Activated CD4-positive, CD25-positive, alpha-beta regulatory T cell (primary cell): ENCODE results near the gene POLE.

Source experiments
- DNase-seq, 4 experiments: peaks; one replicate each; lab custom pipeline; 2025; lab: John Stamatoyannopoulos, UW

POLE gene

DNA sequence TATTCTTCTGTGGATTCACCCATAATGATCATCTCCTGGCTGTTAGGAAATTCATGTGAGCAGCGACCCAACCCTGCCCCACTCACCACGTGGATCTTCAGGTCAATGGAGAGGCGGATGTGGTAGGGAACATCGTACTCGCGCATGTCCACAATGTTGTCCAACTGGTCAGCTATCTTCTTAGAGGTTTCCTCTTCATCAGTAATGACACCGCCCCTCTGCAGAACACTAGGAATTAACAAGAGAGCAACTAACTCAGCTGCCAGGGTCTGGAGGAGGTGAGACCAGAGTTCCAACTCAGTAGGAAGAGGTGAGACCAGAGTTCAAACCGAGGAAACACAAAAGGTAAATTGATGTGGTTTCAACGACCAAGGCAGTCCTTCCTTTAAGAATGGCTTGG is 9.7 kb downstream of the POLE start:
- no peak for DNase-seq

DNA sequence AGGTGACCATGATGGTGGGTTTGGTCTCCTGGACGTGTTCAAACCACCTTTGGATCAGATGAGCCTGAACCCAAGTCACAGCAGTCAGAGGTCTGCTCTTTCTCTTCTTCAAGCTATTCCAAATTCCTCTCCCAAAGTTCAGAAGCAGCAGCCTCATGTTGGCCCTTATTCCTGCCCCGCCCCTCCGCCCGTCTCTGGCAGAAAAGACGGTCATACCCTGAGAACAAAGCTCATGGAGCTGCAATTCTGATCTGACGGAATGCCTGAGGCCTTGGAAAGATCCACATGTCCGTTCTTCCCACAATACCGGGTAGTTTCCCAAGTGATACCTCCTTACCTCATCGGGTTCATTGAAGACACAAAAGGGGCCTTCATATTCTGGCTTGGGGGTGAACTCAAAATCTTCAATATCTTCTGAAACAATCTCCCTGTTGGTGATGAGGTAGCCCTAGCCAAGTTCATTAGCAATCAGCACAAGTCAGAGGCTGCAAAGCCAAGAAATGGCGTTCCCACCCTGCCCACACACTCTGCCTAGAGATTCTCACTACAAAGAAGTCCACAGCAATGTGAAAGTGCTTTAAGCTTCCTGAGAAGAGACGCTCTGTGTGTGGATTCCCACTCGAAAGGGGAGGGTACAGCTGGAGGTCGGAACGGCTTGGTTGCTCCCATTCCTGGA is 11.2 kb downstream of the POLE start:
- DNase-seq: no peak

DNA sequence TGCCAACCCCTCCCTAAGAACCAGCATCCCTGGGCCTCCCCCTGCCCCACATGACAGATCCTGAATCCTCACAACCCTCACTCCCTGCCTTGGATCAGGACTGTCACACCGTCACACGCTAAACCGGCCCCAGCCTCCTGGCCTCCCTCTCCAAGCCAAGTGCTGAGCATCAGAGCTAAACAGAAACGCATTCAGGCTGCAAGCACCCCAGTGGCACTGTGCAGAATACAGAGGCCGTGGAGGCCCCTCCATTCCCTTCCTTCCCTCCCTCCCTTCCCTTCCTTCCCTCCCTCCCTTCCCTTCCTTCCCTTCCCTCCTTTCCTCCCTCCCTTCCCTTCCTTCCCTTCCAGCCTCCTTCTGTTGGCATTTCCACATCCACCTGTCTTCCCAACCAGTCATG is 12.6 kb downstream of the POLE start:
- no peak for DNase-seq

DNA sequence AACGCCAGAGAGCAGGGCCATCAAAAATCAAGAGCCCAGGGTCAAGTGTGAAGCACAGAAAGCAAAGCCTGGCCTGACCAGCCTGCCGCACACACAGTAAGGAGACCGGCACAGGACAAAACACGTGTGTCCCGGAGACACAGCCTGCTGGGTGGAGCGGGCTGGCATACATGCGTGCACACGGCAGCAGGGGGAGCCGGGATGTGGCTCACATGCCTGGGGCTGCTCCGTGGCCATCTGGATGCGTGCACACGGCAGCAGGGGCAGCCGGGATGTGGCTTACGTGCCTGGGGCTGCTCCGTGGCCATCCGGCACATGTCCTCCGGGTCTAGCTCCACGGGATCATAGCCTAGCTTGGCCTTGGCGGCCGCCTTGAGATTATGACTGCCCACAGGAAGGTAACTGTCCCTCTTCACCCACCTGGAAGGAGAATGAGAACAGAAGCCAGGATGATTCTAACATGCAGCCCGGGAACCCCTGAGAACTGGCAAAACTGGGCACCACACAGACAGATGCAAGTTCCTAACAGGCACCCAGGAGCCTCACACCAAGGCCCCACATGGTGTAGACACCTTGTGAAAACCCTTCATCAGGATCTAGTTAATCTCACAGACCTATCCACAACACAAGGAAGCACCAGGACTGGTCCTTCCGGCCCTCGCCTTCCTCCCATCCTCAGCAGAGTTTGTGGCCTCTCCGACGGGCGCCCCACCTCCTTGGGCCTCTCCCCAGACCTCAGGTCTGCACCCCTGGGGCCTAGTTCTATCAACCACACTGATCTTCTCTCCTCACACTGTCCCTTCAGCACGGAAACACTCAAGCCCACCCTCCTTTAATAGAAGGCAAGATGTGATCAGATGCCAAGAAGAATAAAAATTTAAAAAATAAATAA is 13.6 kb downstream of the POLE start:
- no peak for DNase-seq

DNA sequence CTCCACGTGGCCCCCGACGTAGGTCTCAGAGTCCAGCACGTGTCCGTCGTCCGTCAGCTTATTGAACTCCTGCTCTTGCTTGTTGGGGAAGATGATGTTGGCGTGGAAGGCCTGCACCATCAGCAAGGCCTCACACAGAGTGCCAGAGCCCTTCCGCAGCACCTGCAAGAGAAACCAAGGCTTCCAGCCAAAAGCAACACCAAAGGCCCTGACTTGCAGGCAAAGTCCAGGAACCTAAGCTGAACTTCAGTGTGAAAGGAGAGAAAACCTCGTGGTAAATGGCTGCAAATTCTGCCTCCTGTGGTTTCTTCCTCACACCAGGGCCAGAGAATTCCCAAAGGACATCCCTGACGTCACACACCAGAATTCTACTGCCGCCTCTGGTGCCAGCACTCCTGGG is 14.5 kb downstream of the POLE start:
- DNase-seq: no peak

DNA sequence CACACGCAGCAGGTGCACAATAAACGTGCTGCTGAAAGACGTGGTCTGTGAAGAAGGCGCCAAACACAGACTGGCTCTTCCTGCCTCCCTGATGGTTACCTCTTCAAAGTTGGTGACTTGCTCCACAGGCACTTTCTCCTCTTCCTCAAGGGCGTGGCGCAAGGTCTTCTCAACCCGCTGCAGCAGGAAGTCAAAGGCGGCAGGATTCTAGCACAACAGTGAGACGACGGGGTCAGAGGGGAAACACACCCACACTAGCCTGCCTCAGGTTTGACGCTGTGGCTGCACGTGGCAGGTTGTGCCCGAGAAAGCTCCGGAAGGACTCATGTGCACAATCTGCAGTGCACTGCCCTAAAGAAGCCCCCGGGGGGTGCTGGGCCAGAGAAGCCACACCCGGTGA is 15.0 kb downstream of the POLE start:
- DNase-seq: no peak

DNA sequence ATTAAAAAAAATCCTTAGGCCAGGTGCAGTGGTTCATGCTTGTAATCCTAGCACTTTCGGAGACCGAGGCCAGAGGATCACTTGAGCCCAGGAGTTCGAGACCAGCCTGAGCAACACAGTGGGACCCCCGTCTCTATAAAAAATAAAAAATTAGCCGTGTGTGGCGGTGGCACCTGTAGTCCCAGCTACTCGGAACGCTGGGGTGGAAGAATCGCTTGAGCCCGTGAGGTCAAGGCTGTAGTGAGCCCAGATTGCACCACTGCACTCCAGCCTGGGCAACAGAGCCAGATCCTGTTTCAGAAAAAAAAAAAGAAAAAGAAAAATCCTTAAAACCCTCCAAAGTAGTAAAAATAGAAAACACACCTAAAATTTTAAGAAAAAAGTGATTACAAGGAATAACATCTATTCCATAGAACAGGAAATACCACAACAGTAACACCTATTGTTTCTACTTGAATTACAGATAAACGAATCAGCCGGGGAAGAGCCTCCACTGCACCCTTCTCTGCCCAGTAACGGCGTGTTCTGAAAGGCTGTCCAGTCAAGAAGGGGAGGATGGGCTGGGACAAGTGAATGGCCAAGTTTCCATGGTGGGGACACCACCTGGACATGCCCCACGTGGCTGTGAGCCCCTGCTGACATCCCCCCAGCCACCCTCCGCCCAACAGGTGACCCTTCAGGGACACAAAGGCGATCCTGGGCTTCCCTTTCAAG is 17.8 kb downstream of the POLE start:
- no peak for DNase-seq

DNA sequence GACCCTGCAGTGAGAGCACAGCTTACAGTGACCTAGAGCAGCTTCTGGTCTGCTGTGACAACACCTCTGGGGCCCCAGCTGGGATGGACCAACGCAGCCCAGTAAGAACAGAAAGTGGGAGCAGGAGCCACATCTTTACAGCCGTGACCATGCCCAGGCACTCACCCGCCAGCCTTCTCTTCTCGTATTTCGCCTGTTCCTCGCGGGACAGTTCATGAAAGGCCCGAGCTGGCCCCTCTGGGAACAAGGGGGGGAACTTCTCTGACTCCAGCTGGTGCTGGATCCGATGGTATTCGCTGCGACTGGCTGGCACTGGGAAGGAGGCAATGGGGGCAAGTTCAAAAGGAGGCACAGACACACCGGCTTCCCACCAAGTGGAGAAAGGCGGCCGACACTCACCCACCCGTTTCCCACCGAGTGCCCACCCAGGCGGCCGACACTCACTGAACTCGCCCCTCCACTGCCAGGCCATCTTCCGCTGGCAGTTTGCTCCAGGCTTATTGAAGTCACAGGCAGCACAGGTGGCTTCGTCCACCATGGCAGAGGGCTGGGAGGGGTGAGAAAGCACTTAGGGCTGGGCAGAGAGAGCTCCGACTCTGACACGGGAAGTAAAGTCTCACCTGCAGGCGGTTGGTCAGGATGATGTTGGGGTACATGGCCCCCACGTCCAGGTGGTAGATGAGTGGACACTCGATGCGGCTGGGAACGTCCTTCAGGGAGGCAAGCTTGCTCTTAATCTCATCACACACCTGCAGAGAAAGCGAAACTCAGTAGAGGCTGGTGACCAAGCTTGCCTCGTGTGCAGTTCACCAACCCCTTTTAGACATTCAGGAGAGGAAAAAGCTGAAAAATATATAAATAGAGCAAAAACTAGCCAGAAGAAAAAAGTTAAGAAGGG is 18.7 kb downstream of the POLE start:
- no peak for DNase-seq

DNA sequence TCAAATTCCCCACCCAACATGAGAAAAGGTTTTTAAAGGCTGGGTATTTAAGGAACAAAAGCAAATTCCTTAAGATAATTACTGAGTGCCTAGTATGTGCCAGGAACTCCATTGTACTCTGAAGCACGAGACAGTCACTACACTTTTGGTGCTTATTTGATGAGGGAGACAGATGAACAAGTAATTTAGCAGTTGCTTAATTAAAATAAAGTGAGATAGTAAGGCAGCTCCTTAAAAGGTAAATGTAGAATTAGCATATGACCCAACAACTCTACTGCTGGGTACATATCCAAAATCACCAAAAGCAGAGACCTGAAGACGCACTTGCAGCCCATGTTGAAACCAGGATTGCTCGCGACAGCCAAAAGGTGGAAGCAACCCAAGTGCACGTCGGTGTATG is 21.3 kb downstream of the POLE start:
- DNase-seq: no peak

DNA sequence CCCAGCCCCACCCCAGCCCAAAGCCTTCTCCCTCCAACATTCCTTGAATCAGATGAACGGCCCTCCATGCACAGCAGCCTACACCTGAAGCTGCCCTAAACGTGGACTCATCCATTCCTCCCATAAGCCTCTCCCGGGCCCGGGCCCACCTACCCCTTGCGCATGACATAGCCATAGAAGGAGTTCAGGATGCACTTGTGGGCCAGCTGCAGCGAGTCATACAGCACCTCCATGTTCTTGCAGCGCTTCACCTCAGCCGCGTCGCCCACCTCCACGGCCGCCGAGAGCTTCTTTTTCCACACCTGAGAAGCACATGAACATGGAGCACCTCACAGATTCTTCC is 22.0 kb downstream of the POLE start:
- no peak for DNase-seq

DNA sequence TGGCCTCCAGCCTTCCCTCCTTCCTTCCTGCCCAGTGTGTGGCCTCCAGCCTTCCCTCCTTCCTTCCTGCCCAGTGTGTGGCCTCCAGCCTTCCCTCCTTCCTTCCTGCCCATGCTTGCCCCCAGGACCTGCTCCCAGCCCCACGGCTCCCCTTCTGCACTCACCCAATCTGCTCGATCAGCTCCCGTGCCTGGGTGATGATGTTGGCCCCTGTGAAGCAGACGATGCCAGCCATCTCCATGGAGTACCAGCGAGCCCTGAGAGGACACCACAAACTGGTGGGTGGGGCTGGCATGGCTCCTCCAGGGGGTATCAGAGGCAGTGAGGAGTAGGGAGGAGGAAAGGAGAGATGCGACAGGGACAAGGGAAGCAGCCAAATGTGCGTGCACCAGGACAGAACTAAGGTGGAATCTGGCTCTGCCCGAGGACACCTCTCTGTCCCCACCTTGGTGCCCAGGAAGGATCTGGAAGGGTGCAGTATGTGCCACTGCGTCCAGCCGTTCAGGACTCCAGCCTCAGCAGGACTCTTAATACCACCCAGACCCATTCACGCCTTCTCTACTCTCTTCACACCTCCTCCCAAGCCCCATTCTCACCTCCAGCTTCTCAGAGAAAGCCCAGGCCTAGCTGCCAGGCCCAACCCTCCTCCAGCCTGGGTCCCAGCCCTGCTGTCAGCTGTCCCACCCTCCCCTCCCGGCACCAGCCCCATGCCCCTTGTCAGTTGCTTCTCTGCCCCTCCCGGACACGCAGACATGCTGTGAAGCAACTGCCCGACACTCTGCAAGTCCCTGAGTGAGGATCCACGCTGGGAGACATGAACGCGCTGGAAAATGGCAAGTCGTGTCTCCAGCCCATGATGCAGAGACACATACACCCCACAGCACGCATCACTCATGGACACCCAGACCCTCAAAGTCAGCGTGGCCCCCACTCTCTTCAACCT is 22.7 kb downstream of the POLE start:
- no peak for DNase-seq

DNA sequence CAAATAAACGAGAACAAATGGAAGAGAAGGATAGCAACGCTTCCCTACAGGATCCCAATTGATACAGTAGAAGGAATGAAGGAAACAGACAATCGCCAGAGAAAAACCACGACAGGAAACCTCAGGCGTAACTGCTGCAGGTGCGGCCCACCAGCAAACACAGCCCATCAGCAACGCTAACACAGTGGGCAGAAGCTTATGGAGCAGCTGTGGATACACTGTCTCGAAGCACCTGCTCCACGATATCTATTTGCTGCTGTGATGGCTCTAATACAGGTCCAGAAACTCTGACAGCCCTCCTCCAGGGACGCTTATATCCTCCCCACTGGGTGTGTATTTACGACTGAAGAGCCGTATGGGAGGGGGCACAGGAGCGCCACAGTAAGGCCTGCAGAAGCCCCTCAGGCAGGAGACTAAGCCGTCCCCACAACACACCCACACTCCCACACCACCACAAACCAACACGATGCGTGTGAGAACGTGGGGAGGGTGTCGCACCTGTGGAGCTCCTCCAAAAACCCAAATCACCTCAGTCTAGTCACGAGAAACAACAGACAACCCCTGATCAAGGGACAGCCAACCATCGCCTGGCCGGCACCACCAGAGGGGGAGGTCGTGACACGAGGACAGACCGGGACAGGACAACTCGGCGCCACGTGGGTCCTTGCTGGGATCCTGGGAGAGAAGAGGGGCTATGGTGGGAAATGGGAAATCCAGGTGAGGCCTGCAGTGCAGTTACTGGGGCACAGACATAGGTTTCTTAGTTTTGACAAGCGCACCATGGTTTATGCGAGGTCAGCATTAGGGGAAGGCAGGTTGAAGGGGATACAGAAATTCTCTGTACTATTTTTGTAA is 24.0 kb downstream of the POLE start:
- no peak for DNase-seq

DNA sequence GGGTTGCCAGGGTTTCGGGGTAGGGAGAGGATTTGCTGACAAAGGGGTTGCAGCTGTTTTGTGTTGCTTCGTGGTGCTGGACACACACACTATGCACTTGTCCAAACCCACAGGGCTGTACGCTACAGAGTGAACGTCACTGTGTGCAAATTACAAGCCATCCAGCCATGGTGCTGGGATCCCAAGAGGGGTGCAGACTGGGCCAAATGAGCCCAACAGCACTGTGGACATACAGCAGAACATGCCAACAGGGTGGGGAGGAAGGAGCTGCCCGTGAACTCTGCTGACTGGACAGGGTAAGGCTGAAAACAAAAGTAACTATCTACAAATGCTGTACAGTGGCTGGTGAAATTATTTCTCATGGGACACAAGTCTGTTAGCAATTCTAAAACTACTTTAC is 25.2 kb downstream of the POLE start:
- no peak for DNase-seq

DNA sequence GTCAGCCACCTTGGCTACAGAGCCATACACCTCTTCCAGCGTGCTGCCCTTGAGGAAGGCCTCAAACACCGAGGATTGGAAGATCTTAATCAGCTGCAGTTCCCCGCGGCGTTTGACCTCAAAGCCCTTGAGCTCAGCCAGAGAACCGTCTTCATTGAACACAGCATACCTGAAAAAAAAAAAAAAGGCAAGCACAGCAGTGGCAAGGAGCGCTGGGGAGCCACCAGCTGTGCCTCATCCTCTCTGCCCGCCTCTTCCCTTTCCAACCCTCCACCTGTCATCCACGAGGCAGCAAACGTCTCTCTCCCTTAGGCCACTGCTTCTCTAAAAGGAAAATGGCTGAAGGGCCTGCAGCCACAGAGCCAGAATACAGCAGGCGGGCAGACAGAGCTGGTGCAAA is 26.1 kb downstream of the POLE start:
- no peak for DNase-seq

DNA sequence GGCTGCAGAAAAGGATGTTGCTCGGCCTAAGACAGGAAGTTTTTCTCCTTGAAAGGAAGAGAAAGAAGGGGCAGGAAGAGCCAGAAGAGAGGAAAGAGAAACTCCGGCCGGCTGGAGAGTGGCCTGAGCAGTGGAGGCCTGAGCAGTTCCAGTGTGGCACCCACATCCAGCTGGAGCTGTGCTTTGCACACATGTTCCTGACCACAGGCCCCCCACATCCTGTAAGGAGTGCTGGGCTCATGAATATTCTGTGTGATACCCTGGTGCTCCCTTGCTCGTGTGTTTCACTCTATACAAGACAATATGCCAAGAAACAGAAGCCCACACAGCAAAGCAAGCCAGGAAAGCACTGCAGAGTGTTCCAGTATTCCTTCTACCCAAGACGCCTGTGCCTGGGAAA is 27.1 kb downstream of the POLE start:
- DNase-seq: no peak

DNA sequence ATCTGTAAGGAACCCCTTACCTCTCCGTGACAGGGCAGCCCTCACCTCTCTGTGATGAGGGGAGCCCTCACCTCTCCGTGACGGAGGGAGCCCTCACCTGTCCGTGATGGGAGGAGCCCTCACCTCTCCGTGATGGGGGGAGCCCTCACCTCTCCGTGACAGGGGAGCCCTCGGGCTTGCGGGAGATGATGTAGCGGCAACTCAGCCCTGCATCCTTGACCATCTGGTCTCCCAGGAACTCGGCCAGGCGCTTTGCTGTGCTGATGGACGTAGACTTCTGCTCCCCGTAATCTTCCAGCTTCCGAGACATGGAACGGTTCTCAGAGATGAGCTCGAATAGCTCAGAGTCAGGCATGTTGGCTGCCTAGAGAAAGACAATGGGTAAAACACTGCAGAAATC is 28.0 kb downstream of the POLE start:
- no peak for DNase-seq

DNA sequence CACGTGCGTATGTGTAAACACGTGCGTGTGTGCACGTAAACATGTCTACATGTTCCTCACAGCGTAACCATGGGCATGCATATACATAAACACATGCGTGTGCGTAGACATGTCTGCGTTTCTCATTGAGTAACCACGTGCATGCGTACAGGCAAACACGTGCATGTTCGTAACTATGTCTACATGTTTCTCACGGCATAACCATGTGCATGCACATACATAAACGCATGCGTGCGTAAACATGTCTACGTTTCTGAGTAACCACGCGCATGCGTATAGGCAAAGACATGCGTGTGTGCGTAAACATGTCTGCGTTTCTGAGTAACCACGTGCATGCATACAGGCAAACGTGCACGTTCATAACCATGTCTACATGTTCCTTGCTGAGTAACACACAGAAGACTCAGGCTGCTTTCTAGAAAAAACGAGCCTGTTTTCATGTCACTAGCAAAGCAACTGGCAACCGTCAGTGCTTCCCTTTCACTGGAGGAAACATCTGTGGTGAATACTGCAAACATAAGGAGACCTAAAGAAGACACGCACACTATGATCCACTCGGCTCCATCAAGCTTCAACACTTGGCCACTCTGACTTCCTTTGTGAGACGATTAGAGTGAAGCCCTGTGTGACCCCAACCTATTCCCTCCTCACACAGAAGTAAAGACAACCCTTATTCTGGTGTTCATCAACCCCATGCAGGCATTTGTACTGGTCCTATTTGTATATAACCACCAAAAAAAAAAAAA is 28.8 kb downstream of the POLE start:
- no peak for DNase-seq

DNA sequence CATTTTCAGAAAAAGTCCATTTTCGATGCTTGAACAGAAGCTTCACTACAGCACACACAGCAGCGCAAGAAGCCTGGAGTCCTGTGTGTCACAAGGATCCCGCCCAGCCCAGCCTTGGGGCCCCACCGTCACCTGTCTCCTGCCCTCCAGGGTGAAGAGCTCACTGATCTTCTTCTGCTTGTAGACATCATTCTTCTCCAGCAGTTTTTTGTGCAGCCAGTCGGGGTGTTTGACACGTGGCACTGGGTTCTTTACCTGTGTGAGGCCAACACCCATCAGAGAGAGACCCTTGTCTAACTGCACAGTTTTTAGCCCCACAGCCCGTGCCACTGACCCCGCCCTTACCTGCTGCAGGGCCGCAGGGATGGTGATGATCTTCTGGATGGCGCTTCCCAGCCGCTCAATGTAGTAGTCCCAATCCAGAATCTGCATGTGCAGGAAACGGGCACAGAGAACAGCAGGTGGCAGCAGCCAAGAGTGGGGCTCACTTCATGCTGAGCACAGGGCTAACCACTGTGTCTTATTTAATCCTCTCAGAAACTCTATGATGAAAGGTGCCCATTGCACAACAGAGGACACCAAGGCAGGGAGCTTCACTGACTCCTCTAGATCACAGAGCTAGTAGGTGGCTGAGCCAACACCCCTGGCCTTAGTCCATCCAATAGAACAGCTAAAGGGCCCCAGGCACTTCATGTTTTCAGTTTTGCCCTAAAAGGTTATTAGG is 30.0 kb downstream of the POLE start:
- DNase-seq: no peak
